ENCODE measurements around the gene UBE2D2.

DNA sequence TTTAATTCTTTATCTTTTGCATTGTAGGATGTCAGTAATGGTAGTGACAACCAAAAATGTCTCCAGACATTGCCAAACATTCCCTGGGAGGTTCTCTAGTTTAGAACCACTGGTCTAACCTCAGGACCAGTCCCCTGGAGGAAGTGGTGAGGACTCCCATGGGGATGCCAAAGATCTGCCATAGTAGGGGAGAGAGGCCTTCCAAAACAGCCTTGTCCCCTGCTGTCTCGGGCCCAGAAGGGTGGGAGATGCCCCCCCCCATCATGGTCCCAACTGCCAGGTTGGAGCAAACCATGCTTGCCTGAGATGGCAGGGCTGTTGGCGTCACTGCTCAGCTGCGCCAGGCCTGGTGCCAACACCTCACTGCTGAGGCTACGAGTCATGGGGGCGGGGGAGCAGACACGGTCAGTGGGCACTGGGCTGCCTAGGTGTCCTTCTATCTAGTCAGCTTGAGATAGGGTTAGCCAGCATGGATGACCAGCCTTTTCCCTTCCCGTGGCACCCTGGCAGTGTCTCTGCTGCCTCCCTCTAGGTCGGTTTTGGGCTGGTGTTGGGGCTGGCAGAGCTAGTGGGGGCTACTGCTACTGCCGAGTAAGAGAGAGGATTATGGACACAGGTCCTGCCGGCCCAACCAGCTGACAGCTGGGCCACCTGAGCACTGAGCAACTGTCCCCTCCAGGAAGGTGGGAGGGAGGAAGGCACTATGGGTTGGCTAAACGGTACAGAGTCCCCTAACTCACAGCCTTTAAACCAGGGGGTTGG is 78.7 kb downstream of the UBE2D2 start:
- TF ChIP-seq EP300 (IDR thresholded peaks at IDR 0.05) (no peak), POLR2AphosphoS5 (IDR thresholded peaks at IDR 0.05) (no peak)
- TF ChIP-seq, protein P1, sequence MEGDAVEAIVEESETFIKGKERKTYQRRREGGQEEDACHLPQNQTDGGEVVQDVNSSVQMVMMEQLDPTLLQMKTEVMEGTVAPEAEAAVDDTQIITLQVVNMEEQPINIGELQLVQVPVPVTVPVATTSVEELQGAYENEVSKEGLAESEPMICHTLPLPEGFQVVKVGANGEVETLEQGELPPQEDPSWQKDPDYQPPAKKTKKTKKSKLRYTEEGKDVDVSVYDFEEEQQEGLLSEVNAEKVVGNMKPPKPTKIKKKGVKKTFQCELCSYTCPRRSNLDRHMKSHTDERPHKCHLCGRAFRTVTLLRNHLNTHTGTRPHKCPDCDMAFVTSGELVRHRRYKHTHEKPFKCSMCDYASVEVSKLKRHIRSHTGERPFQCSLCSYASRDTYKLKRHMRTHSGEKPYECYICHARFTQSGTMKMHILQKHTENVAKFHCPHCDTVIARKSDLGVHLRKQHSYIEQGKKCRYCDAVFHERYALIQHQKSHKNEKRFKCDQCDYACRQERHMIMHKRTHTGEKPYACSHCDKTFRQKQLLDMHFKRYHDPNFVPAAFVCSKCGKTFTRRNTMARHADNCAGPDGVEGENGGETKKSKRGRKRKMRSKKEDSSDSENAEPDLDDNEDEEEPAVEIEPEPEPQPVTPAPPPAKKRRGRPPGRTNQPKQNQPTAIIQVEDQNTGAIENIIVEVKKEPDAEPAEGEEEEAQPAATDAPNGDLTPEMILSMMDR (IDR thresholded peaks at IDR 0.05): no peak
